ENCODE results near the gene SH2D4B. TPM values are rescaled to one million over a fixed set of nuclear protein-coding genes. Genes with fewer than 3 reads are reported as not detected.

The SH2D4B gene
- total RNA-seq, 1 experiment from 2014 or later: 0.07 TPM

DNA sequence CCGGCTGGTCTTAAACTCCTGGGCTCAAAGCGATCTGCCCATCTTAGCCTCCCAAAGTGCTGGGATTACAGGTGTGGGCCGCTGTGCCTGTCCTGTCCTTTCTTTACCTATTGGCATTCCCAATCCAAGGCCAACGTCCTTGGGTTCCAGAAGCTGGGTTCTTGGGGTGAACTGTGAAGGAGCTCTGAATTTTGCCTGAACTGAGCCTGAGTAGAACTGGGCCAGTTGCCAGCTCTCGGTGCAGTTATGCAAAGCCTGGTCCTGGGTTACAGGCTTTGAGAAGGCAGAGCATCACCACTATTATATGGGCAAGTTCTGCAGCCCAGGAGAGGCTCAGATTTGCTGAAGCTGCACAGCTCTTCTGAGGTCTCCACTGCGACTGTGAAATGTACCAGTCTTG is 24.6 kb upstream of the SH2D4B start:
- H2BK20ac ChIP-seq (ENCODE audit: low read depth, low read length, poor library complexity, severe bottlenecking): no peak overlapping the region
- no peak overlapping the region for H4K5ac ChIP-seq (ENCODE audit: insufficient read length, low read depth, low read length)
- no peak overlapping the region for H3T11ph ChIP-seq (ENCODE audit: low read length)
- H3K9me3 ChIP-seq (ENCODE audit: control insufficient read depth, low read depth, low read length): no peaks in the 10 kb centered on the region
- H3K4me1 ChIP-seq (ENCODE audit: insufficient read depth, low read length): no peaks in the 10 kb centered on the region
- H3K23me2 ChIP-seq (ENCODE audit: insufficient read length, low read depth, low read length, poor library complexity, severe bottlenecking): no peaks in the 10 kb centered on the region
- no peak overlapping the region for H3K56ac ChIP-seq (ENCODE audit: insufficient read length, low read depth, low read length)
- H3K4me2 ChIP-seq (ENCODE audit: insufficient read depth, insufficient read length, low read length): no peak overlapping the region
- H3K36me3 Mint-ChIP-seq (ENCODE audit: insufficient read depth in 1 of 3, low read depth in 3 of 3): peaks cover 29 to 70% (median 51%) of the 10 kb centered on the region in 3 experiments; a peak in 6 of 7 replicates
- no peaks in the 10 kb centered on the region for H3K27me3 Mint-ChIP-seq (ENCODE audit: low read depth)
- no peak overlapping the region for H2AK5ac ChIP-seq (ENCODE audit: insufficient read length, low read length)
- H3K9me3 Mint-ChIP-seq: no peaks in the 10 kb centered on the region
- TF ChIP-seq, protein P1, sequence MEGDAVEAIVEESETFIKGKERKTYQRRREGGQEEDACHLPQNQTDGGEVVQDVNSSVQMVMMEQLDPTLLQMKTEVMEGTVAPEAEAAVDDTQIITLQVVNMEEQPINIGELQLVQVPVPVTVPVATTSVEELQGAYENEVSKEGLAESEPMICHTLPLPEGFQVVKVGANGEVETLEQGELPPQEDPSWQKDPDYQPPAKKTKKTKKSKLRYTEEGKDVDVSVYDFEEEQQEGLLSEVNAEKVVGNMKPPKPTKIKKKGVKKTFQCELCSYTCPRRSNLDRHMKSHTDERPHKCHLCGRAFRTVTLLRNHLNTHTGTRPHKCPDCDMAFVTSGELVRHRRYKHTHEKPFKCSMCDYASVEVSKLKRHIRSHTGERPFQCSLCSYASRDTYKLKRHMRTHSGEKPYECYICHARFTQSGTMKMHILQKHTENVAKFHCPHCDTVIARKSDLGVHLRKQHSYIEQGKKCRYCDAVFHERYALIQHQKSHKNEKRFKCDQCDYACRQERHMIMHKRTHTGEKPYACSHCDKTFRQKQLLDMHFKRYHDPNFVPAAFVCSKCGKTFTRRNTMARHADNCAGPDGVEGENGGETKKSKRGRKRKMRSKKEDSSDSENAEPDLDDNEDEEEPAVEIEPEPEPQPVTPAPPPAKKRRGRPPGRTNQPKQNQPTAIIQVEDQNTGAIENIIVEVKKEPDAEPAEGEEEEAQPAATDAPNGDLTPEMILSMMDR (conservative IDR thresholded peaks at IDR 0.05): no peak
- H3K27ac ChIP-seq (ENCODE audit: insufficient read length, low read depth, low read length): no peak overlapping the region
- H3K18ac ChIP-seq (ENCODE audit: insufficient read length, low read depth, low read length): no peak overlapping the region
- H2AFZ ChIP-seq (ENCODE audit: low read length): no peak overlapping the region
- H3K4me3 Mint-ChIP-seq: no peak overlapping the region
- no peaks in the 10 kb centered on the region for H3K27me3 ChIP-seq (ENCODE audit: insufficient read depth, low read length)
- no peak overlapping the region for H3K4ac ChIP-seq (ENCODE audit: low read depth, low read length)
- H3K14ac ChIP-seq (ENCODE audit: insufficient read depth, low read length): no peak overlapping the region
- H3K79me1 ChIP-seq (ENCODE audit: insufficient read depth, low read depth, low read length, poor library complexity, severe bottlenecking): no peaks in the 10 kb centered on the region
- H2BK120ac ChIP-seq (ENCODE audit: low read depth, low read length, poor library complexity, severe bottlenecking): no peak overlapping the region
- H3K9ac ChIP-seq (ENCODE audit: extremely low read depth, insufficient read length, low read length): no peak overlapping the region
- no peaks in the 10 kb centered on the region for H4K20me1 ChIP-seq (ENCODE audit: control insufficient read depth, insufficient read depth, insufficient read length)
- H3K27ac Mint-ChIP-seq: no peak overlapping the region
- no peak overlapping the region for H2BK12ac ChIP-seq (ENCODE audit: insufficient read length, low read depth, low read length)
- H3K4me1 Mint-ChIP-seq: peaks cover 2 to 4% of the 10 kb centered on the region in 2 experiments; a peak in 3 of 4 replicates
- WGBS (ENCODE audit: extremely low coverage, insufficient read length, low lambda C conversion rate): no CpG with 5 or more reads among the region's 6 CpGs
- no peak overlapping the region for H4K91ac ChIP-seq (ENCODE audit: insufficient read length, low read depth, low read length)
- no peak overlapping the region for H2BK15ac ChIP-seq (ENCODE audit: low read depth, low read length)
- DNase-seq: no peak
- no peak overlapping the region for H2BK5ac ChIP-seq (ENCODE audit: insufficient read length, low read length)
- no peak overlapping the region for H4K8ac ChIP-seq (replicated peaks; ENCODE audit: insufficient read length, low read depth, low read length)
- no peaks in the 10 kb centered on the region for H3K79me2 ChIP-seq (ENCODE audit: insufficient read depth, low read length)
- H3K23ac ChIP-seq (ENCODE audit: insufficient read length, low read depth, low read length): no peak overlapping the region
